ENCODE data around the gene ATG13.
A peak's percentile ranks its signal among the peaks of the same experiment; 100 is the strongest.
"Not testable (repeated sequence)": the region's sequence is repeated elsewhere in the genome, so short reads cannot be mapped to it uniquely, and the experiment has no call there.

ATG13 gene

DNA sequence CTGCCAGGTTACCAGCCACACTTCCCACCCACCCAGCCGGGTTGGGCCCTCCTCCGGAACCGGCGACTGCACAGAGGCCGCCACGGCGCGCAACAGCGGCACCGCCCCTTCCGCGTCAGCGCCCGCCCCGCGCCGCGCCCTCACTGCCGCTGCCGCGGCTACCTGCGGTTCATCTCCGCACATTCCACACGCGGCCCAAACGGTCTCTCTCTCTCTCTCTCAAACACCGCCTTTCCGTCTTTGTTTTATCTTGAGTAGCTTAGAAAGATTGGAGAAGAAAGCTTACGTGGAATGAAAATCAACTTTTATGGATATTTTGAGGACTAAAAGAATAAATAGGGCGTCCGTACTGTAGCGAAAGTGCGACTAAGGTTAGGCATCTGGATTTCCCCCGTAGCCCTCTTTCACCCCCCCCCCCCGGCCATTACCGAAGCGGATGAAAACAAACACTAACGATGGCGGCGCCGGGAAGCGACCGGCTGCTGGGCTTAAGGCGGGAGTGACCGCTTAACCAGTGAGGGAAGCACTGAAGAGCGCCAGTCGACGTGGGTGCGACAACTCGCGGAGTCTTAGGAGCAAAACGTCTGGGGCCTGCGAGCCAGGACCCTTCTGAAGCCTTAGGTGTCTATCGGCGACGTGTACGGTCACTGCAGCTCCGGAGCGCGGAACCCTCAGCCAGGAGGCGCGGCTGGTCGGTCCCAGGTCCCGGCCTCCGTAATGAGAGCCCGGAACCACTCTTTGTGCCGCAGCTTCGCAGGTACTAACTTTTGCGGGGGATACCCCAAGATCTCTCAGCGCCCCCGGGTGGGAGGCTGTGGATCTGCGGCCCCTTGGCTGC, at the start of gene ATG13, which contains the start of gene HARBI1:
TSS of gene ATG13 (plus strand) at position 420 of the 838 bp plus-strand sequence. CDS start 26,739 bp downstream, outside the sequence.
TSS of gene HARBI1 (minus strand) at position 94 of the 838 bp plus-strand sequence. CDS start 990 bp downstream, outside the sequence.
- TF ChIP-seq, protein P1, sequence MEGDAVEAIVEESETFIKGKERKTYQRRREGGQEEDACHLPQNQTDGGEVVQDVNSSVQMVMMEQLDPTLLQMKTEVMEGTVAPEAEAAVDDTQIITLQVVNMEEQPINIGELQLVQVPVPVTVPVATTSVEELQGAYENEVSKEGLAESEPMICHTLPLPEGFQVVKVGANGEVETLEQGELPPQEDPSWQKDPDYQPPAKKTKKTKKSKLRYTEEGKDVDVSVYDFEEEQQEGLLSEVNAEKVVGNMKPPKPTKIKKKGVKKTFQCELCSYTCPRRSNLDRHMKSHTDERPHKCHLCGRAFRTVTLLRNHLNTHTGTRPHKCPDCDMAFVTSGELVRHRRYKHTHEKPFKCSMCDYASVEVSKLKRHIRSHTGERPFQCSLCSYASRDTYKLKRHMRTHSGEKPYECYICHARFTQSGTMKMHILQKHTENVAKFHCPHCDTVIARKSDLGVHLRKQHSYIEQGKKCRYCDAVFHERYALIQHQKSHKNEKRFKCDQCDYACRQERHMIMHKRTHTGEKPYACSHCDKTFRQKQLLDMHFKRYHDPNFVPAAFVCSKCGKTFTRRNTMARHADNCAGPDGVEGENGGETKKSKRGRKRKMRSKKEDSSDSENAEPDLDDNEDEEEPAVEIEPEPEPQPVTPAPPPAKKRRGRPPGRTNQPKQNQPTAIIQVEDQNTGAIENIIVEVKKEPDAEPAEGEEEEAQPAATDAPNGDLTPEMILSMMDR (IDR thresholded peaks at IDR 0.05; ENCODE audit: insufficient read depth, missing control alignments): peak; percentile 74
- peak; percentile 80 for DNase-seq (ENCODE audit: insufficient read length, low spot score)
- FAIRE-seq: no peak

- TF ChIP-seq, protein P1 (IDR thresholded peaks at IDR 0.05; ENCODE audit: insufficient read depth, missing control alignments): no peak
- DNase-seq (ENCODE audit: insufficient read length, low spot score): no peak
- FAIRE-seq: no peak
Measured at GRCh38 chr11:46570790-46571398, 46.5 kb upstream of the ATG13 start.

DNA sequence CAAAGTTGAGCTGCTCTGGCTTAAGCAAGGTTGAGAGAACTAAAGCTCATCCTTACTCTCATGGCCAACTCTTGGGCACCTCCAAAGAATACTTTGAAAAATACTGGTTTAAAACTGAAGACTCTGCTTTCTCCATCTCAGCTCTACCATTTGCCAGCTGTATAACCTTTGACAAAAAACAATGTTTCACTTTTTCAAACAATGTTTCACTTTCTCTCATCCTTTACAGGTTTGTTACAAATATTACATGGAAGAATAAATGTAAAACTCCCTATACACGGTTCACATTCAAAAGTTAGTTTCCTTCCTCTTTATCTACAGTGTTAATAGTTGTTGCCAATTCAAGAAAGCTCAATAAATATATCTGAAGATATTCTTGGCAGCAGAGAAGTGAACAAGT, 42.7 kb upstream of the ATG13 start:
- no peak for DNase-seq (ENCODE audit: insufficient read length, low spot score)
- FAIRE-seq: no peak
- TF ChIP-seq, protein P1 (IDR thresholded peaks at IDR 0.05; ENCODE audit: insufficient read depth, missing control alignments): no peak

GRCh38 chr11:46577058-46577457, 40.3 kb upstream of the ATG13 start:
- FAIRE-seq: no peak
- DNase-seq (ENCODE audit: insufficient read length, low spot score): no peak
- TF ChIP-seq, protein P1 (IDR thresholded peaks at IDR 0.05; ENCODE audit: insufficient read depth, missing control alignments): no peak

DNA sequence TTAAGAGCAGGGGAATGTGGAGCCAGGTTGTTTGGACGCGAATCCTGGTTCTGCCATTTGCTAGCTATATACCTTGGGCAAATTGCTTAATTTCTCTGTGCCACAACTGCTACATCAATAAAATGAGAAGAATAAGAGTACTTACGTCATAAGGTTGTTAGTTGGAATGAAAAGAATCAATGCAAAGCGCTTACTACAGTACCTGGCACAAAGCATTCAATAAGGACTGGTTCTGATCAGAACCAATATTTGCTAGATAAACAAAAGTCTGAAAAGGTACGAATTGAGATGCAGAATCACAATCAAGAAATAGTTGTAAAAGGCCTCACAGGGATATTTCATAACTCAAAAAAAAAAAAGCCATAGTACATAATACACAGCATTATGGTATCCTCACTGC, 34.8 kb upstream of the ATG13 start:
- DNase-seq (ENCODE audit: insufficient read length, low spot score) (no peak), FAIRE-seq (no peak)
- TF ChIP-seq, protein P1 (IDR thresholded peaks at IDR 0.05; ENCODE audit: insufficient read depth, missing control alignments): no peak

GRCh38 chr11:46583513-46583912, 33.8 kb upstream of the ATG13 start:
- DNase-seq (ENCODE audit: insufficient read length, low spot score); FAIRE-seq: not testable (repeated sequence)

GRCh38 chr11:46588131-46588530, 29.2 kb upstream of the ATG13 start:
- no peak for DNase-seq (ENCODE audit: insufficient read length, low spot score)
- no peak for FAIRE-seq
- TF ChIP-seq, protein P1 (IDR thresholded peaks at IDR 0.05; ENCODE audit: insufficient read depth, missing control alignments): no peak

All from D721Med (cell line).